Measurements from ENCODE around the gene KCNAB2.

Gene KCNAB2

DNA sequence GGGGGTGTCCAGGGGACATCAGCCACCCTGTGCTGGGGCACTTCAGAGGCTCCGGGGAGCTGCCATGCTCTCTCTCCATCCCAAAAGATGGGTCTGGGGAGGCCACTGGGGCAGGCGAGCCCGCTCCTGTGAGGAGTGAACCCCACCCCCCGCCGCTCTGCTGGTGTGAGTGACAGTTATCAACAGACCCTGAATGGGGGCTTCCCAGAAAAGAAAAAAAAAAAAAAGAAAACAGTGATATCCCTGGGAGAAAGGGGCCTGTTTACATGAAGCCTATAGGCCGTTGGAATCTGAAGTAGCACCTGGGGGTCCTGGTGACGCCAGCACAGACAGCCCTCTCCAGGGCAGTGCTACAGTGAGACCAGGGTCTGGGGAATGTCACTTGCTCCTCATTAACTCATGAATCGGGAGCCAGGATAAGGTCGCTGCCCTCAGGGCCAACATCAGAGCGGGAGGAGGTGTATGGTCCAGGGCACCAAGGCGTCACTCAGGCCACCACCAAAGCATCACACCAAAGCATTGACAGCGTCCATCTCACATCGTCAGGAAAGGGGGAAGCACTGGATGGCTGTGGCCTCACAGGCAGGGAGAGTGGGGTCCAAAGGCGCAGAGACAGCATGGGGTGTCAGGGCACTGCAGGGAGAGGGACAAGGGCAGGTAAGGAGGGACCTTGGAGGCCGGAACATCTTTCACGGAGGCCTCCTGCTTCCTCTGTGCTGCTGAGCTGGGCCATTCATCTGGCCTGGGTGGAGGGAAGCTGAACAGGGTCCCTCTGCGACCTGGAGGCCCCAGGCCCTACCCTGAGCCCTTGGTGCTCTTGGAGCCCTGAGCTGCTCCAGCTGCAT is 45.0 kb upstream of the KCNAB2 start:
- CTCF ChIA-PET, result no interaction called here
- POLR2A ChIA-PET, result no interaction called here
- H3K4me3 ChIP-seq (ENCODE audit: low read depth, low read length), result no peak overlapping the region
- no peak for DNase-seq (ENCODE audit: low read depth, low spot score)
- TF ChIP-seq, protein P1, sequence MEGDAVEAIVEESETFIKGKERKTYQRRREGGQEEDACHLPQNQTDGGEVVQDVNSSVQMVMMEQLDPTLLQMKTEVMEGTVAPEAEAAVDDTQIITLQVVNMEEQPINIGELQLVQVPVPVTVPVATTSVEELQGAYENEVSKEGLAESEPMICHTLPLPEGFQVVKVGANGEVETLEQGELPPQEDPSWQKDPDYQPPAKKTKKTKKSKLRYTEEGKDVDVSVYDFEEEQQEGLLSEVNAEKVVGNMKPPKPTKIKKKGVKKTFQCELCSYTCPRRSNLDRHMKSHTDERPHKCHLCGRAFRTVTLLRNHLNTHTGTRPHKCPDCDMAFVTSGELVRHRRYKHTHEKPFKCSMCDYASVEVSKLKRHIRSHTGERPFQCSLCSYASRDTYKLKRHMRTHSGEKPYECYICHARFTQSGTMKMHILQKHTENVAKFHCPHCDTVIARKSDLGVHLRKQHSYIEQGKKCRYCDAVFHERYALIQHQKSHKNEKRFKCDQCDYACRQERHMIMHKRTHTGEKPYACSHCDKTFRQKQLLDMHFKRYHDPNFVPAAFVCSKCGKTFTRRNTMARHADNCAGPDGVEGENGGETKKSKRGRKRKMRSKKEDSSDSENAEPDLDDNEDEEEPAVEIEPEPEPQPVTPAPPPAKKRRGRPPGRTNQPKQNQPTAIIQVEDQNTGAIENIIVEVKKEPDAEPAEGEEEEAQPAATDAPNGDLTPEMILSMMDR (IDR thresholded peaks at IDR 0.05; ENCODE audit: insufficient read depth, low read length, missing control alignments), result no peak

DNA sequence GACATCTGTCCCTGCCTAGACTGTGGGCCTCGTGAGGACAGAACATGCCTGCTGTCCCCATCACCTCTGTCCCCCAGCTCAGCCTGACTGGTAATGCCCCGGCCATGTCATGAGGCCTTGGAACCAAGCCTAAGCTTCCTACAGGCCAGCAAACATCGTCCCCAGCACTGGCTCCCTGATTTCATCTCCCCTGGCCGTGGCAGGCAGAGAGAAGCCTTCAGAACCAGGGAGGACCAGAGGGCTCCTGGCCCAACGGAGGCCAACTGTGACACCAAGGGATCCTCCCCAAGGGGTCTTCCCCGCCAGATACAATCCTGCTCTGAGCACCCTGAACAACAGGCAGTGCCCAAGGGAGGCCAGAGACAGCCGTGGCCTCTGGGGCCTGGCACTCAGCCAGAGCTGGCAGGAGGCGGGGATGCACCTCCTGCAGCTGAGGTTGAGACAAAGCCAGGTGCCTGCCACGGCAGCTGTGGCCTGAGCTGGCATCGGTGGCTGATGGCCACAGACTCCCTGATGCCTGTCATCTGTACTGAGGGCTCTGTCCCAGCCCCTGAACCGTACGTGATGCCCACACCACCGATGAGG is 43.6 kb upstream of the KCNAB2 start:
- TF ChIP-seq, protein P1 (IDR thresholded peaks at IDR 0.05; ENCODE audit: insufficient read depth, low read length, missing control alignments), result no peak
- no peak for DNase-seq (ENCODE audit: low read depth, low spot score)
- ChIA-PET POLR2A (no interaction called here), CTCF (interaction anchor here (0.9 kb wide), 1 partner anchor 31 kb away, joined by 3 read pairs; no protein-coding TSS in a partner anchor)
- no peak overlapping the region for H3K4me3 ChIP-seq (ENCODE audit: low read depth, low read length)

DNA sequence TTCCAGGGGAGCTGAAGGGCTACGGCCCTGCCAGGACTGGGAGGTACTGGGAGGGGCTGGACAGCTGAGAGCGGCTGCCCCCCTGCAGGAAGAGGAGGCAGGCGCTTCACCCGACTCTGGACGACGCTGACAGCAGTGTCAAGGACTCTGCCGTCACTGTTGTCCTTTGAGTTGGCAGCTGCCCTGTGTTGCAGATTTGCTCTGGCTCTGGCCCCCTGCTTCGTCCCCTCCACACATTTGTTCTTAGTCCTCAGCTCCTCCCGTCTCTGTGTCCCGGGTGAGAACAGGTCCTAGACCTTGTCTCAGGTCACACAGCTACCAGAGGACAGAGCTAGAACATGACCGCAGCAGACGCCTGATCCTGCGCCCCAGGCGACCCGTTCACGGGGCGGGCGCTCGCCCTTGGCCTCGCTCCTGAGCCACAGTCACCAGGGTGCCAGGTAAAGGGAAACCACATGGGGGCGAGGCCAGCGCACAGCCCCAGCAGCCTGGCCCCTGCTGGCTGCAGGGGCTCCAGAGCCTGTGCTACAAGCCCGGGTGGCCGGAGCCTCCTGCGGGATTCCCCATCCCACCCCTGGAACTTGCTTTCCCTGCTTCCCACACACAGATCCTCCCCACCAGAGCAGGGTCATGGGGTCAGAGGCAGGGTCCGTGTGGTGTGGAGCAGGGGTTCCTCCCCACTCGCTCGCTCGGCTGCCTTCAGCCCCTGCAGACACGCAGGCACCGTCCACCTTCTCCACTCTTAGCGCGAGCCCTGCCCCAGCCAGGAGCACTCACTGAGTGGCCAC is 42.8 kb upstream of the KCNAB2 start:
- H3K4me3 ChIP-seq (ENCODE audit: low read depth, low read length), result no peak overlapping the region
- ChIA-PET POLR2A (no interaction called here), CTCF (interaction anchor here (0.9 to 2.1 kb wide), 2 partner anchors 10 to 30 kb away, joined by 3 to 7 read pairs; partner anchors contain the start of gene NPHP4)
- TF ChIP-seq, protein P1 (IDR thresholded peaks at IDR 0.05; ENCODE audit: insufficient read depth, low read length, missing control alignments), result no peak
- DNase-seq (ENCODE audit: low read depth, low spot score), result no peak

DNA sequence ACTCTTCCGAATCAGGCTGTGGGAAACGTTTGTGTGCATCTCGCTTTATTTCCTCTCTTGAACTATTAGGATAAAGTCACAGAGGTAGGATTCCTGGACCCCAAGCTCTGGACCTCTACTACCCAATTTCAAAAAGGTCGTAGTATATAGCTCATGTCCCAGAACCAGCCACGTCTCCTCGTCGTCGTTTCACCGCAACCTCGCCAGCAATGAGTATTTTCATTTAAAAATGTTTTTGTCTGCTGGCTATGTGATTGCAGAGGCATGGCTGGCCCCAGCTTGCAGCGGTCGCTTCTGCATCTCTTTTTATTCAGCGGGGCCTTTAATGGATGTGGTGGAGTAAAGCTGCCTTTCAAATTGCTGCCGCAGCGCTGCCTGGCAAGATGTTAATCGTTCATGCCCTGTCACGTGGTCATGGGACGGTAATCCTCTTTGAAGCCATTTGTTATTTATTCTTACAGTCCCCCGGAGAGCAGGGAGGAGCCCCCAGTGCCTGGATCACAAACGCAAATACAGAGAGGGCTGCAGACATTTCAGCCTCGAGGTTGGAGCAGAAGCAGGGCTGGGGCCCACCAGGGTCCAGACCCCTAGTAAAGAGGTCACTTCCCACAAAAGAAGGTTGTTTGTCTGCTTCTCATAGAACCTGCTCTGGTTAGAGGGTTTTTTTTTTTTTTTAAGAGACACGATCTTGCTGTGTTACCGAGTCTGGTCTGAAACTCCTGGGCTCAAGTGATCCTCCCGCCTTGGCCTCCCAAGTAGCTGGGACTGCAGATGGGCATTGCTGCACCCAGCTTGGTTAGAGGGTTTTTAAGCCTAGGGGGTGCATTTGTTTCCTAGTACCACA is 41.9 kb upstream of the KCNAB2 start:
- POLR2A ChIA-PET, result no interaction called here
- CTCF ChIA-PET, result interaction anchor here (2.1 kb wide), 1 partner anchor 11 kb away, joined by 7 read pairs; the partner anchor contains the start of gene NPHP4
- no peak for DNase-seq (ENCODE audit: low read depth, low spot score)
- TF ChIP-seq, protein P1 (IDR thresholded peaks at IDR 0.05; ENCODE audit: insufficient read depth, low read length, missing control alignments), result no peak
- no peak overlapping the region for H3K4me3 ChIP-seq (ENCODE audit: low read depth, low read length)

DNA sequence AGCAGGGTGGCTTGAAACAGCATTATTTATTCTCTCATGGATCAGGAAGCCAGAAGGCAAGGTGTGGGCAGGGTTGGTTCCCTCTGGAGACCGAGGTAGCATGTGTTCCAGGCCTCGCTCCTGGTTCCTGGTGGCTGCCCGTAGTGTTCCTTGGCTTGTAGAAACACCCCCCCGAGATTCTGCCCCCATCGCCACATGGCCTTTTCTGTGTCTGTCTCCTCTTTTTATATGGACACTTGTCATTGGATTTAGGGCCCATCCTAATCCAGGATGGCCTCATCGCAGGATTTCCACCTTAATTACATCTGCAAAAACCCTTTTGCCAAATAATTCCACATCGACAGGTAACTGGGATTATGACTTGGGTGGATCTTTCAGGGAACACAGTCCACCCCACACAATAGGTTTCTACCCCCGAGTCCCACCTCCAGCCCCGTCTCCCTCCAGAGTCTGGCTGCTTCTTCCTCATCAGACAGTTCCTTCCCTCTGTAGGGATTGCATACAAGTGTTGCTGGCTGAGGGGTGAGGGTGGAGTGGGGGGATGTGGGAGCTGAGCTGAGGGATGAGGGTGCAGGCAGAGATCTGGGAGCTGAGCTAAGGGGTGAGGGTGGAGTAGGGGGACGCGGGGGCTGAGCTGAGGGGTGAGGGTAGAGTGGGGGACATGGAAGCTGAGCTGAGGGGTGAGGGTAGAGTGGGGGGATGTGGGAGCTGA is 41.1 kb upstream of the KCNAB2 start:
- POLR2A ChIA-PET, result no interaction called here
- DNase-seq (ENCODE audit: low read depth, low spot score), result no peak
- CTCF ChIA-PET, result interaction anchor here (2.1 kb wide), 1 partner anchor 12 kb away, joined by 7 read pairs; the partner anchor contains the start of gene NPHP4
- TF ChIP-seq, protein P1 (IDR thresholded peaks at IDR 0.05; ENCODE audit: insufficient read depth, low read length, missing control alignments), result no peak
- H3K4me3 ChIP-seq (ENCODE audit: low read depth, low read length), result no peak overlapping the region

All from AG04449 (cell line).